T-cell (primary cell): Measurements from ENCODE around the gene CORO7. TPM values are rescaled to one million over a fixed set of nuclear protein-coding genes. Genes with fewer than 3 reads are reported as not detected.

ENCODE experiments used
- ATAC-seq, 4 experiments: fragments of 200-7000 bp in 3 of 4; fragments of 150-1000 bp in 1 of 4; cut with Tn5 transposase; replicated peaks in 1 of 4; 1 replicate in 3 of 4; 2 replicates in 1 of 4; pipeline ENCODE4 v1.10.0; 2021; ENCODE audit warnings: moderate library complexity in 3 of 4, mild to moderate bottlenecking in 2 of 4, moderate number of reproducible peaks in 1 of 4
- CTCF ChIA-PET, 2 donors: fragments of 300-600 bp; sonication (Branson Sonifier 250); formaldehyde crosslinking; loops; one replicate each; lab custom pipeline; 2022; ENCODE audit warnings: antibody characterized with exemption in 2 of 2; lab: Charles Lee
- POLR2A ChIA-PET, 2 donors: fragments of 300-600 bp; sonication (Branson Sonifier 250); formaldehyde crosslinking; loops; one replicate each; lab custom pipeline; 2022; ENCODE audit warnings: antibody characterized with exemption in 2 of 2; lab: Charles Lee
- DNase-seq, 35 experiments: peaks; one replicate each; pipeline versions ENCODE4 v3.0.0 to v3.0.0-alpha.2; 2013 to 2023
- H3K27ac ChIP-seq: one replicate; pipeline ENCODE4 v1.5.1; 2013; ENCODE audit warnings: low read length
- H3K27me3 ChIP-seq, 2 experiments: replicated peaks in 1 of 2; 1 replicate in 1 of 2; 2 replicates in 1 of 2; pipeline versions ENCODE4 v1.6.1 to v1.7.0; 2013; ENCODE audit warnings: low read length in 1 of 2, mixed read lengths in 1 of 2; ENCODE audit not compliant: control insufficient read depth in 2 of 2, insufficient read depth in 2 of 2; ENCODE audit errors: extremely low read depth in 1 of 2
- H3K36me3 ChIP-seq, 2 donors: 1 replicate in 1 of 2; 2 replicates in 1 of 2; pipeline versions ENCODE4 v1.6.1 to v1.7.0; 2013; ENCODE audit warnings: low read length in 1 of 2; ENCODE audit not compliant: control insufficient read depth in 2 of 2, insufficient read depth in 1 of 2; ENCODE audit errors: extremely low read depth in 1 of 2
- H3K4me1 ChIP-seq, 2 experiments: 1 replicate in 1 of 2; 2 replicates in 1 of 2; pipeline versions ENCODE4 v1.6.1 to v1.7.0; 2013; ENCODE audit warnings: low read length in 2 of 2, mixed read lengths in 1 of 2; ENCODE audit not compliant: insufficient read depth in 2 of 2, control insufficient read depth in 1 of 2; ENCODE audit errors: extremely low read depth in 1 of 2
- H3K4me3 ChIP-seq, 2 donors: 1 replicate in 1 of 2; 2 replicates in 1 of 2; pipeline versions ENCODE4 v1.5.1 to v1.7.0; 2013; ENCODE audit warnings: mild to moderate bottlenecking in 2 of 2, low read length in 1 of 2, moderate library complexity in 1 of 2; ENCODE audit not compliant: control insufficient read depth in 1 of 2; ENCODE audit errors: extremely low read depth in 1 of 2
- H3K9me3 ChIP-seq: 2 replicates; pipeline ENCODE4 v1.7.0; 2013
- H3K27ac Mint-ChIP-seq, 2 donors: one replicate each; pipeline ENCODE4 v1.8.0; 2020 to 2021; ENCODE audit warnings: mild to moderate bottlenecking in 2 of 2, mixed read lengths in 2 of 2
- H3K27me3 Mint-ChIP-seq, 2 donors: one replicate each; pipeline ENCODE4 v1.8.0; 2021 to 2022; ENCODE audit warnings: mixed read lengths in 2 of 2
- H3K36me3 Mint-ChIP-seq: one replicate; pipeline ENCODE4 v1.8.0; 2021; ENCODE audit warnings: mixed read lengths
- H3K4me1 Mint-ChIP-seq, 3 donors: one replicate each; pipeline ENCODE4 v1.8.0; 2020 to 2022; ENCODE audit warnings: mixed read lengths in 3 of 3, mild to moderate bottlenecking in 1 of 3
- H3K4me3 Mint-ChIP-seq, 3 donors: one replicate each; pipeline ENCODE4 v1.8.0; 2020 to 2022; ENCODE audit warnings: mild to moderate bottlenecking in 3 of 3, mixed read lengths in 3 of 3, moderate library complexity in 3 of 3
- H3K9me3 Mint-ChIP-seq, 3 donors: one replicate each; pipeline ENCODE4 v1.8.0; 2020 to 2022; ENCODE audit warnings: mixed read lengths in 3 of 3
- WGBS: methylation state at CpG from one replicate; pipeline ENCODE4 v1.1.5; 2013; ENCODE audit warnings: missing lambda C conversion rate; ENCODE audit not compliant: insufficient coverage; 5-methylcytosine and 5-hydroxymethylcytosine counted together
- total RNA-seq, 35 experiments: library from RNA in 6 of 35; stranded (reverse) in 6 of 35; fragments of 120-200 nt in 1 of 35; gene quantifications; one replicate each; pipeline versions ENCODE4 v1.2.1 to v1.2.4 and lab custom pipeline; 2013 to 2026

CORO7 gene
- total RNA-seq, 5 donors from 2014 or later (not counting 1 experiment from before 2014, with no cell fraction given): 213 to 675 (median 230) TPM

DNA sequence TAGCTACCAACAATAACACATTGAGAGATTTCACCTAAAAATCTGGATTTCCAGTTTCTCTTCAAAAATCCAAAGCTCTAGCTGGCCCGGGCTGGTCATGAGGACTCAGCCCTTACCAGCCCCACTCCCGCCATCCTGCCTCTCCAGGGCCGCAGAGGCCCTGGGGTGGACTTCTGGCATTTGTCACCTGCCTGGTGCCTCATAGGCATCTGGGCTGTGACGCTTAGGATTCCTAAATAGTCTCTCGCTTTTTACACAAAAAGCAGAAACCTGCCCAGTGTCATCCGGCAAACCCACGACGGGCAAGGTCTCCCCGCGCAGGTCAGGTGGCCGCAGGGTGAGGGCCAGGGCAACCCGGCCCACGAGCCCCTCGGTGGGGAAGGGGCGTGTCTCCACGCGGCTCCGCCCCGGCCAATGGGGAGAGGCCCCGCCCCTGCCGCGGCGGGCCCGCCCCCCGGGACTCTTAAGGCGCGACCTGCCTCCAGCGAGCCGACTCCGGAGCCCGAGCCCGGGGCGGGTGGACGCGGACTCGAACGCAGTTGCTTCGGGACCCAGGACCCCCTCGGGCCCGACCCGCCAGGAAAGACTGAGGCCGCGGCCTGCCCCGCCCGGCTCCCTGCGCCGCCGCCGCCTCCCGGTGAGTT lies 44.9 kb downstream of the CORO7 start, which contains the start of gene VASN:
Gene VASN, plus strand, starts transcription at position 492 of the 644 bp plus-strand sequence. CDS start 9,030 bp downstream, outside the sequence.
- H3K27me3 ChIP-seq: no peaks in the 10 kb centered on the region
- Mint-ChIP-seq H3K4me3 (peak within 1 kb of the TSS; percentile 71 to 80 (median 78)), H3K36me3 (peaks cover 6% of the 10 kb centered on the region), H3K27ac (peak within 1 kb of the TSS; percentile 67 to 79), H3K4me1 (peaks cover 20 to 30% (median 24%) of the 10 kb centered on the region in 3 donors), H3K9me3 (no peaks in the 10 kb centered on the region), H3K27me3 (no peaks in the 10 kb centered on the region)
- H3K4me1 ChIP-seq: peaks cover 4 to 48% of the 10 kb centered on the region in 2 experiments
- ATAC-seq: peak; percentile 69 to 94 (median 90)
- peak; percentile 42 to 82 (median 68) for DNase-seq
- H3K36me3 ChIP-seq: peaks cover 0 to 28% of the 10 kb centered on the region in 2 donors
- no peaks in the 10 kb centered on the region for H3K9me3 ChIP-seq
- CTCF ChIA-PET: interaction anchor here in 1 of 2 donors (0.6 kb wide), 1 partner anchor 178 kb away, joined by 6 read pairs; no protein-coding TSS in a partner anchor
- peak within 1 kb of the TSS; percentile 34 to 64 for H3K4me3 ChIP-seq
- POLR2A ChIA-PET: interaction anchor here (0.6 to 1.0 kb wide), 2 partner anchors 39 to 288 kb away, joined by 3 read pairs; no protein-coding TSS in a partner anchor
- H3K27ac ChIP-seq: peak within 1 kb of the TSS; percentile 15
- 14% methylated on average over 50 of the region's 50 CpGs for WGBS

DNA sequence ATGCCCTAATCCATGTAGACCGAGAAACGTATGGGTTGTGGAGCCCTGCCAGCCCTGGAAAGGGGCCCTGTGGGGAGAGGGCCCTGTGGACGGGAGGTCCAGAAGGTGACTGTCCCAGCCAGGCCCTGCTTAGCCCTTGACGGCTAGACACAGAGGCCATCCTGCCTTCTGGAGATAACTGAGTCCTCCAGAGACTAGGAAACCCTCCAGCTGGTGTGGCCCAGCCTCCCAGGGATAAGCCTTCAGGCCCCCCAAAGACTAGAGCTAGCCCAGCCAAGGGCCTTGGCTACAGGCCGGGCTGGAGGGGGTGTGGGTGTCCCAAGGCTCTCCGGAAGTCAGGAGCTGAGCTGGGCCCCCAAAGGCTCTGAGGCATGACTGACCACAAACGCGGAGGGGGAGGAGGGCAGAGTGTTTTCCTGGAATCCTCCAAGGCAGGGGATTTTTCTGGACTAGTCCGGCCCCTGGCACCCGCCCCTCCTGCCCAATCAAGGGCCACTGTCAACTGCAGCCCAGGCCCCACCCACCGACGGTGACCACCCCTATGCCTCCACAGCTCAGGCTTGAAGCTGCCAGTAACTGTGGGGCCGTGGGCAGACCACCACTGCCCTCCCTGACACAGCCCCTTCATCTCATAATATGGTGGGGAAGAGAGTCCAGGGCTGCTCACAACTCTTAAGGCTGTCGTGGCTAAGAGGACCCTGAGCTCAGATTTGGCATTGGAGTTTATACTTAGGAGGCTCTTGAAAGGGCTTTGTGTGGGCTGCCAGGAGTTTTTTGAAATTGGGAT lies 45.6 kb downstream of the CORO7 start:
- no peak overlapping the region for H3K4me3 ChIP-seq
- no peaks in the 10 kb centered on the region for H3K9me3 ChIP-seq
- Mint-ChIP-seq H3K27me3 (no peaks in the 10 kb centered on the region), H3K4me1 (peaks cover 20 to 29% (median 23%) of the 10 kb centered on the region in 3 donors), H3K27ac (peak overlapping the region in 1 of 2 donors; percentile 27), H3K4me3 (peak overlapping the region; percentile 41 to 71 (median 43)), H3K36me3 (peaks cover 6% of the 10 kb centered on the region), H3K9me3 (no peaks in the 10 kb centered on the region)
- ChIA-PET CTCF (interaction anchor here in 1 of 2 donors (0.6 kb wide), 1 partner anchor 178 kb away, joined by 6 read pairs; no protein-coding TSS in a partner anchor), POLR2A (interaction anchor here in 1 of 2 donors (1.0 kb wide), 1 partner anchor 40 kb away, joined by 3 read pairs; no protein-coding TSS in a partner anchor)
- peaks cover 0 to 25% of the 10 kb centered on the region in 2 donors for H3K36me3 ChIP-seq
- no peak for DNase-seq
- WGBS: 96% methylated on average over 8 of the region's 14 CpGs
- ATAC-seq: no peak
- peak overlapping the region; percentile 15 for H3K27ac ChIP-seq
- H3K4me1 ChIP-seq: peaks cover 4 to 45% of the 10 kb centered on the region in 2 experiments
- H3K27me3 ChIP-seq: no peaks in the 10 kb centered on the region

- Mint-ChIP-seq H3K4me1 (peaks cover 18 to 24% (median 18%) of the 10 kb centered on the region in 3 donors), H3K27ac (peak overlapping the region in 1 of 2 donors; percentile 36), H3K27me3 (no peaks in the 10 kb centered on the region), H3K4me3 (no peak overlapping the region), H3K36me3 (peaks cover 6% of the 10 kb centered on the region), H3K9me3 (no peaks in the 10 kb centered on the region)
- H3K4me3 ChIP-seq: no peak overlapping the region
- no peak overlapping the region for H3K27ac ChIP-seq
- CTCF ChIA-PET: no interaction called here
- WGBS: 93% methylated on average over 3 of the region's 3 CpGs
- POLR2A ChIA-PET: no interaction called here
- H3K4me1 ChIP-seq: peaks cover 4 to 46% of the 10 kb centered on the region in 2 experiments
- ATAC-seq (no peak), DNase-seq (no peak)
- no peaks in the 10 kb centered on the region for H3K27me3 ChIP-seq
- peaks cover 0 to 30% of the 10 kb centered on the region in 2 donors for H3K36me3 ChIP-seq
- H3K9me3 ChIP-seq: no peaks in the 10 kb centered on the region
Observed at GRCh38 chr16:4370151-4370550, 46.2 kb downstream of the CORO7 start.

- Mint-ChIP-seq H3K27ac (peak overlapping the region in 1 of 2 donors; percentile 34), H3K4me1 (peaks cover 12 to 21% (median 15%) of the 10 kb centered on the region in 3 donors), H3K27me3 (no peaks in the 10 kb centered on the region), H3K4me3 (no peak overlapping the region), H3K36me3 (peaks cover 6% of the 10 kb centered on the region), H3K9me3 (no peaks in the 10 kb centered on the region)
- POLR2A ChIA-PET: no interaction called here
- DNase-seq: no peak
- CTCF ChIA-PET: interaction anchor here in 1 of 2 donors (0.5 to 0.7 kb wide), 2 partner anchors 11 to 29 kb away, joined by 3 to 5 read pairs; no protein-coding TSS in a partner anchor
- Histone ChIP-seq H3K9me3 (no peaks in the 10 kb centered on the region), H3K27ac (no peak overlapping the region), H3K4me3 (no peak overlapping the region), H3K36me3 (peaks cover 0 to 37% of the 10 kb centered on the region in 2 donors), H3K27me3 (no peaks in the 10 kb centered on the region), H3K4me1 (peaks cover 4 to 40% of the 10 kb centered on the region in 2 experiments)
- 88% methylated on average over 12 of the region's 13 CpGs for WGBS
- no peak for ATAC-seq
Observed at GRCh38 chr16:4369007-4369733, 47.2 kb downstream of the CORO7 start.

DNA sequence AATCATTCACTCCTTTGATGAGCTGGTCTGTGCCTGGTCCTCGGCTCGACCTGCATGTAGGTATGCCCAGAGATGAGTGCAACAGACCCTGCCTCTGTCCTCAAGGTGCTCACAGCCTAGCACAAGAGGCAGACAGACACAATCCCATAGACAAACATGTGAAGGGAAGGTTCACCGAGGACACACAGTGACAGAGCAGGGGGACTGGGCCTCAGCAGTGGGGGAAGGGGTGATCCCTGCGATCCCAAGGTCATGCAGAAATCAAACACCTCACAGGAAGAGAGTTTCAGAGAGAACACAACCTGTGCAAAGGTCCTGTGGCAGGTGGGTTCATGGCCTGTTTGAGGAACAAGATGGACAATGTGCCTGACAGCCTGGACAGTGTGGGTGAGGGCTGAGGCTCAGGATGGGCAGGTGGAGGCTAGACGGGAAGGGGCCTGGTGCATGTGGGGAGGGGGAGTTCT lies 49.0 kb downstream of the CORO7 start:
- Mint-ChIP-seq H3K27me3 (no peaks in the 10 kb centered on the region), H3K36me3 (peaks cover 9% of the 10 kb centered on the region), H3K4me3 (no peak overlapping the region), H3K9me3 (no peaks in the 10 kb centered on the region), H3K4me1 (peaks cover 0 to 11% (median 6%) of the 10 kb centered on the region in 3 donors), H3K27ac (peak overlapping the region in 1 of 2 donors; percentile 34)
- 97% methylated on average over 4 of the region's 5 CpGs for WGBS
- no peak for ATAC-seq
- DNase-seq: no peak
- Histone ChIP-seq H3K36me3 (peaks cover 0 to 49% of the 10 kb centered on the region in 2 donors), H3K27me3 (no peaks in the 10 kb centered on the region), H3K9me3 (no peaks in the 10 kb centered on the region), H3K4me3 (no peak overlapping the region), H3K27ac (no peak overlapping the region), H3K4me1 (peaks cover 4 to 23% of the 10 kb centered on the region in 2 experiments)
- POLR2A ChIA-PET: no interaction called here
- CTCF ChIA-PET: no interaction called here
